RKO (cell line): Measurements from ENCODE around the gene TASOR2.
A peak's percentile ranks its signal among the peaks of the same experiment; 100 is the strongest.

Experiments used
- DNase-seq: peaks from one replicate; pipeline ENCODE4 v3.0.0-alpha.2; 2016; ENCODE audit warnings: low spot score

TASOR2 gene

GRCh38 chr10:5683065-5683464 lies 1.6 kb upstream of the TASOR2 start:
- DNase-seq, result peak; percentile 40

- DNase-seq, result peak; percentile 90
Observed at GRCh38 chr10:5684971-5685763, 529 bp downstream of the TASOR2 start.

- peak; percentile 82 for DNase-seq
Observed at GRCh38 chr10:5685764-5686240, 1.2 kb downstream of the TASOR2 start.

GRCh38 chr10:5688587-5688986 lies 3.9 kb downstream of the TASOR2 start:
- DNase-seq, result no peak

GRCh38 chr10:5691786-5692185 lies 7.1 kb downstream of the TASOR2 start:
- no peak for DNase-seq

GRCh38 chr10:5692461-5693358 lies 8.1 kb downstream of the TASOR2 start:
- no peak for DNase-seq

- no peak for DNase-seq
Observed at GRCh38 chr10:5694573-5694972, 9.9 kb downstream of the TASOR2 start.

- DNase-seq, result no peak
Observed at GRCh38 chr10:5697342-5697741, 12.7 kb downstream of the TASOR2 start.

GRCh38 chr10:5698062-5698461 lies 13.4 kb downstream of the TASOR2 start:
- DNase-seq, result no peak

- DNase-seq, result no peak
Observed at GRCh38 chr10:5708356-5708755, 23.7 kb downstream of the TASOR2 start.

GRCh38 chr10:5709865-5710264 lies 25.2 kb downstream of the TASOR2 start:
- no peak for DNase-seq

- no peak for DNase-seq
Observed at GRCh38 chr10:5710859-5711258, 26.2 kb downstream of the TASOR2 start.

- no peak for DNase-seq
Observed at GRCh38 chr10:5711642-5712041, 27.0 kb downstream of the TASOR2 start.

GRCh38 chr10:5719546-5719945 lies 34.9 kb downstream of the TASOR2 start:
- DNase-seq, result no peak

- no peak for DNase-seq
Observed at GRCh38 chr10:5720182-5720581, 35.5 kb downstream of the TASOR2 start.

- no peak for DNase-seq
Observed at GRCh38 chr10:5723692-5724091, 39.1 kb downstream of the TASOR2 start.

- no peak for DNase-seq
Observed at GRCh38 chr10:5730766-5731165, 46.1 kb downstream of the TASOR2 start.

GRCh38 chr10:5731559-5731958 lies 46.9 kb downstream of the TASOR2 start:
- no peak for DNase-seq

- DNase-seq, result no peak
Observed at GRCh38 chr10:5732141-5732540, 47.5 kb downstream of the TASOR2 start.
